Calu3 (cell line): ENCODE measurements around the gene OR5A2. TPM values are rescaled to one million over a fixed set of nuclear protein-coding genes. Genes with fewer than 3 reads are reported as not detected.

ENCODE experiments used
- Bru-seq: library from RNA; stranded (reverse); fragments of 400-500 nt; gene quantifications from one replicate; lab custom pipeline; 2021; lab: Mats Ljungman, UMichigan
- BruChase-seq, 2 experiments: library from RNA; stranded (reverse); fragments of 400-500 nt; gene quantifications; one replicate each; lab custom pipeline; 2021; lab: Mats Ljungman, UMichigan
- BruUV-seq: library from RNA; stranded (reverse); fragments of 400-500 nt; replicated peaks from 2 replicates; lab custom pipeline; 2021; lab: Mats Ljungman, UMichigan
- CTCF ChIA-PET: fragments of 300-600 bp; sonication (Branson Sonifier 250); formaldehyde crosslinking; loops from one replicate; lab custom pipeline; 2022; ENCODE audit warnings: antibody characterized with exemption; lab: Charles Lee
- DNase-seq: peaks from one replicate; pipeline ENCODE4 v3.0.0; 2022
- H3K27ac Mint-ChIP-seq: one replicate; pipeline ENCODE4 v1.8.0; 2022; ENCODE audit warnings: mixed read lengths; ENCODE audit not compliant: unreplicated experiment
- H3K27me3 Mint-ChIP-seq: one replicate; pipeline ENCODE4 v1.8.0; 2022; ENCODE audit warnings: mixed read lengths; ENCODE audit not compliant: unreplicated experiment
- H3K36me3 Mint-ChIP-seq: one replicate; pipeline ENCODE4 v1.8.0; 2022; ENCODE audit warnings: mild to moderate bottlenecking, moderate library complexity, mixed read lengths; ENCODE audit not compliant: insufficient read depth, unreplicated experiment
- H3K4me1 Mint-ChIP-seq: one replicate; pipeline ENCODE4 v1.8.0; 2022; ENCODE audit warnings: mild to moderate bottlenecking, low read depth, mixed read lengths; ENCODE audit not compliant: unreplicated experiment
- H3K4me3 Mint-ChIP-seq: one replicate; pipeline ENCODE4 v1.8.0; 2022; ENCODE audit warnings: mild to moderate bottlenecking, low read depth, moderate library complexity, mixed read lengths; ENCODE audit not compliant: unreplicated experiment
- H3K9me3 Mint-ChIP-seq: one replicate; pipeline ENCODE4 v1.8.0; 2022; ENCODE audit warnings: low read depth, mixed read lengths; ENCODE audit not compliant: unreplicated experiment
- CTCF ChIP-seq: fragments of 200-600 bp; IDR thresholded peaks from one replicate; pipeline ENCODE4 v1.8.0; 2022; ENCODE audit warnings: antibody characterized with exemption; ENCODE audit not compliant: unreplicated experiment
- intact Hi-C: fragments of 100-400 bp; cut with micrococcal nuclease; formaldehyde crosslinking; loops from one replicate; pipeline ENCODE4 v1.10.0; 2022; ENCODE audit not compliant: unreplicated experiment
- long read RNA-seq: library from polyadenylated mRNA; stranded (forward); transcript quantifications from one replicate; pipeline ENCODE4 v2.0.0, GENCODE V29; 2022
- total RNA-seq: library from RNA; stranded (reverse); gene quantifications from 2 replicates; pipeline ENCODE4 v1.2.3, GENCODE V29; 2022

OR5A2 gene
- total RNA-seq = not detected in 2 replicates
- not detected for Bru-seq, nascent RNA
- BruChase-seq, experiment 1, labeled RNA remaining after a 6-hour chase = not detected
- not detected for BruChase-seq, experiment 2, labeled RNA remaining after a 2-hour chase
- long read RNA-seq = 0 reads

- Mint-ChIP-seq H3K4me3 (no peak within 1 kb of the TSS), H3K4me1 (no peaks in the 10 kb centered on the region), H3K27ac (no peak within 1 kb of the TSS), H3K9me3 (no peaks in the 10 kb centered on the region), H3K27me3 (peaks cover 15% of the 10 kb centered on the region), H3K36me3 (no peaks in the 10 kb centered on the region)
- intact Hi-C loops = loop anchor here (1.0 kb wide), 1 partner anchor 24 kb away; no protein-coding TSS in a partner anchor
- CTCF ChIA-PET = interaction anchor here (1.0 kb wide), 2 partner anchors 163 to 255 kb away, joined by 3 read pairs; partner anchors contain the start of gene DTX4
- TF ChIP-seq CTCF = no peak
- no TSS peak for BruUV-seq
- DNase-seq = no peak
These were observed at the start of gene OR5A2 for GRCh38 chr11:59426361-59427067. Gene OR5A2 (minus strand): TSS chr11:59426413. CDS start chr11:59422953, 3,460 bp downstream.

GRCh38 chr11:59475176-59475575 lies 49.0 kb upstream of the OR5A2 start:
- no peak for DNase-seq
- peaks cover 38% of the 10 kb centered on the region for H3K27me3 Mint-ChIP-seq
- intact Hi-C loops = no loop called here
- no TSS peak for BruUV-seq
- H3K36me3 Mint-ChIP-seq = no peaks in the 10 kb centered on the region
- no peak overlapping the region for H3K27ac Mint-ChIP-seq
- H3K9me3 Mint-ChIP-seq = no peaks in the 10 kb centered on the region
- no peak for TF ChIP-seq CTCF
- no peaks in the 10 kb centered on the region for H3K4me1 Mint-ChIP-seq
- no peak overlapping the region for H3K4me3 Mint-ChIP-seq
- CTCF ChIA-PET = no interaction called here

GRCh38 chr11:59473015-59473414 lies 46.8 kb upstream of the OR5A2 start, which contains the start of gene OR4D10:
Gene OR4D10 (plus strand): TSS chr11:59473315. CDS start chr11:59477430, 4,115 bp downstream.
- no peak within 1 kb of the TSS for H3K27ac Mint-ChIP-seq
- CTCF ChIA-PET = no interaction called here
- H3K4me3 Mint-ChIP-seq = no peak within 1 kb of the TSS
- H3K36me3 Mint-ChIP-seq = no peaks in the 10 kb centered on the region
- DNase-seq = no peak
- intact Hi-C loops = no loop called here
- peaks cover 32% of the 10 kb centered on the region for H3K27me3 Mint-ChIP-seq
- no peak for TF ChIP-seq CTCF
- no TSS peak for BruUV-seq
- no peaks in the 10 kb centered on the region for H3K4me1 Mint-ChIP-seq
- H3K9me3 Mint-ChIP-seq = no peaks in the 10 kb centered on the region

GRCh38 chr11:59463190-59463641 lies 37.0 kb upstream of the OR5A2 start:
- Mint-ChIP-seq H3K9me3 (no peaks in the 10 kb centered on the region), H3K4me1 (no peaks in the 10 kb centered on the region), H3K27me3 (peaks cover 23% of the 10 kb centered on the region), H3K36me3 (no peaks in the 10 kb centered on the region), H3K4me3 (no peak overlapping the region), H3K27ac (no peak overlapping the region)
- CTCF ChIA-PET = no interaction called here
- intact Hi-C loops = no loop called here
- TF ChIP-seq CTCF = no peak
- no TSS peak for BruUV-seq
- no peak for DNase-seq
